HG03378 (cell line): ENCODE results near the gene TMEM44.
"Not testable (repeated sequence)": the region's sequence is repeated elsewhere in the genome, so short reads cannot be mapped to it uniquely, and the experiment has no call there.

ENCODE experiments used
- ATAC-seq: cut with Tn5 transposase; IDR thresholded peaks from one replicate; pipeline ENCODE4 v1.9.1; 2021; ENCODE audit warnings: mild to moderate bottlenecking, moderate library complexity; ENCODE audit not compliant: unreplicated experiment

TMEM44 gene

GRCh38 chr3:194556086-194557056, 76.8 kb downstream of the TMEM44 start:
- ATAC-seq, result no peak

GRCh38 chr3:194555175-194556062, 77.8 kb downstream of the TMEM44 start:
- no peak for ATAC-seq

- ATAC-seq, result no peak
Observed at GRCh38 chr3:194554473-194555123, 78.6 kb downstream of the TMEM44 start.

GRCh38 chr3:194552327-194552949, 80.8 kb downstream of the TMEM44 start:
- ATAC-seq, result no peak

- no peak for ATAC-seq
Observed at GRCh38 chr3:194549853-194550252, 83.4 kb downstream of the TMEM44 start.

- no peak for ATAC-seq
Observed at GRCh38 chr3:194548346-194549321, 84.6 kb downstream of the TMEM44 start.

GRCh38 chr3:194547042-194547441, 86.2 kb downstream of the TMEM44 start:
- no peak for ATAC-seq

- not testable (repeated sequence) for ATAC-seq
Observed at GRCh38 chr3:194545538-194545937, 87.7 kb downstream of the TMEM44 start.

GRCh38 chr3:194543550-194543949, 89.7 kb downstream of the TMEM44 start:
- no peak for ATAC-seq

- ATAC-seq, result no peak
Observed at GRCh38 chr3:194541483-194541882, 91.7 kb downstream of the TMEM44 start.

- no peak for ATAC-seq
Observed at GRCh38 chr3:194540274-194540905, 92.8 kb downstream of the TMEM44 start.

- no peak for ATAC-seq
Observed at GRCh38 chr3:194539498-194539897, 93.7 kb downstream of the TMEM44 start.

GRCh38 chr3:194537732-194538247, 95.4 kb downstream of the TMEM44 start:
- ATAC-seq, result no peak
